NCI-H1048 (cell line): Measurements from ENCODE around the gene YIPF3.
"Not testable (repeated sequence)": the region's sequence is repeated elsewhere in the genome, so short reads cannot be mapped to it uniquely, and the experiment has no call there.

ENCODE experiments used
- DNase-seq: peaks from one replicate; lab custom pipeline; 2025; lab: John Stamatoyannopoulos, UW

The YIPF3 gene

GRCh38 chr6:43493230-43493629, 23.5 kb downstream of the YIPF3 start:
- no peak for DNase-seq

GRCh38 chr6:43492673-43493072, 24.1 kb downstream of the YIPF3 start:
- no peak for DNase-seq

- no peak for DNase-seq
Measured at GRCh38 chr6:43491750-43492661, 24.7 kb downstream of the YIPF3 start.

GRCh38 chr6:43490523-43490939, 26.2 kb downstream of the YIPF3 start:
- no peak for DNase-seq

- no peak for DNase-seq
Measured at GRCh38 chr6:43489277-43490072, 27.3 kb downstream of the YIPF3 start.

- no peak for DNase-seq
Measured at GRCh38 chr6:43488667-43489276, 28.0 kb downstream of the YIPF3 start.

- DNase-seq, result no peak
Measured at GRCh38 chr6:43481591-43482236, 35.0 kb downstream of the YIPF3 start.

- no peak for DNase-seq
Measured at GRCh38 chr6:43481075-43481474, 35.7 kb downstream of the YIPF3 start.

GRCh38 chr6:43478008-43478372, 38.7 kb downstream of the YIPF3 start:
- no peak for DNase-seq

- peak; percentile 86 for DNase-seq
Measured at GRCh38 chr6:43477235-43478007, 39.3 kb downstream of the YIPF3 start, which contains the start of gene TJAP1. Gene TJAP1, plus strand, starts transcription at chr6:43477570. Its CDS starts 21,432 bp downstream, at chr6:43499002.

- DNase-seq, result no peak
Measured at GRCh38 chr6:43476746-43477145, 40.0 kb downstream of the YIPF3 start.

GRCh38 chr6:43475516-43475915, 41.2 kb downstream of the YIPF3 start:
- DNase-seq, result no peak

- no peak for DNase-seq
Measured at GRCh38 chr6:43472515-43472914, 44.2 kb downstream of the YIPF3 start.

- DNase-seq, result no peak
Measured at GRCh38 chr6:43471399-43471798, 45.3 kb downstream of the YIPF3 start.

- no peak for DNase-seq
Measured at GRCh38 chr6:43469947-43470346, 46.8 kb downstream of the YIPF3 start.

GRCh38 chr6:43468748-43469681, 47.7 kb downstream of the YIPF3 start:
- DNase-seq, result no peak

- DNase-seq, result no peak
Measured at GRCh38 chr6:43468240-43468639, 48.5 kb downstream of the YIPF3 start.

- DNase-seq, result no peak
Measured at GRCh38 chr6:43467752-43468151, 49.0 kb downstream of the YIPF3 start.

- not testable (repeated sequence) for DNase-seq
Measured at GRCh38 chr6:43467265-43467664, 49.5 kb downstream of the YIPF3 start.

- DNase-seq, result no peak
Measured at GRCh38 chr6:43465948-43466347, 50.8 kb downstream of the YIPF3 start.
